ENCODE data around the gene GPER1. TPM values are rescaled to one million over a fixed set of nuclear protein-coding genes. Genes with fewer than 3 reads are reported as not detected.

The GPER1 gene
- total RNA-seq, 2 experiments from 2014 or later = not detected

GRCh38 chr7:1111156-1111555 lies 23.2 kb downstream of the GPER1 start:
- Histone ChIP-seq H3K27ac (ENCODE audit: low read depth in 1 of 2, low read length in 2 of 2) (no peak overlapping the region), H3K4me1 (ENCODE audit: insufficient read depth, low read length) (no peaks in the 10 kb centered on the region), H3K36me3 (ENCODE audit: insufficient read depth, low read length) (no peaks in the 10 kb centered on the region), H3K4me3 (ENCODE audit: low read length) (no peak overlapping the region), H3K9me3 (ENCODE audit: control insufficient read depth in 1 of 2, insufficient read depth in 1 of 2, low read length in 2 of 2) (no peaks in the 10 kb centered on the region), H3K27me3 (ENCODE audit: control insufficient read depth in 1 of 2, insufficient read depth in 2 of 2, low read length in 2 of 2) (no peaks in the 10 kb centered on the region)
- H3K9me3 Mint-ChIP-seq = no peaks in the 10 kb centered on the region
- CTCF ChIA-PET = no interaction called here
- POLR2A ChIA-PET = no interaction called here
- H3K36me3 Mint-ChIP-seq (ENCODE audit: low read depth) = peaks cover 5% of the 10 kb centered on the region
- DNase-seq = no peak
- no peak overlapping the region for H3K4me3 Mint-ChIP-seq
- ATAC-seq (ENCODE audit: poor library complexity) = no peak
- intact Hi-C loops (cut with DNase I, micrococcal nuclease) = no loop called here
- H3K4me1 Mint-ChIP-seq (ENCODE audit: low read depth) = no peaks in the 10 kb centered on the region
- no peaks in the 10 kb centered on the region for H3K27me3 Mint-ChIP-seq
- no peak for TF ChIP-seq CTCF (IDR thresholded peaks at IDR 0.05)
- H3K27ac Mint-ChIP-seq = no peak overlapping the region

GRCh38 chr7:1112109-1112508 lies 24.2 kb downstream of the GPER1 start:
- Histone ChIP-seq H3K4me3 (ENCODE audit: low read length) (no peak overlapping the region), H3K36me3 (ENCODE audit: insufficient read depth, low read length) (no peaks in the 10 kb centered on the region), H3K27me3 (ENCODE audit: control insufficient read depth in 1 of 2, insufficient read depth in 2 of 2, low read length in 2 of 2) (no peaks in the 10 kb centered on the region), H3K27ac (ENCODE audit: low read depth in 1 of 2, low read length in 2 of 2) (no peak overlapping the region), H3K9me3 (ENCODE audit: control insufficient read depth in 1 of 2, insufficient read depth in 1 of 2, low read length in 2 of 2) (no peaks in the 10 kb centered on the region), H3K4me1 (ENCODE audit: insufficient read depth, low read length) (no peaks in the 10 kb centered on the region)
- ATAC-seq (ENCODE audit: poor library complexity) (no peak), DNase-seq (no peak)
- H3K27me3 Mint-ChIP-seq = no peaks in the 10 kb centered on the region
- peaks cover 5% of the 10 kb centered on the region for H3K36me3 Mint-ChIP-seq (ENCODE audit: low read depth)
- H3K4me1 Mint-ChIP-seq (ENCODE audit: low read depth) = no peaks in the 10 kb centered on the region
- intact Hi-C loops (cut with DNase I, micrococcal nuclease) = no loop called here
- no peak overlapping the region for H3K27ac Mint-ChIP-seq
- no peak for TF ChIP-seq CTCF (IDR thresholded peaks at IDR 0.05)
- ChIA-PET POLR2A (no interaction called here), CTCF (no interaction called here)
- H3K9me3 Mint-ChIP-seq = no peaks in the 10 kb centered on the region
- no peak overlapping the region for H3K4me3 Mint-ChIP-seq

- DNase-seq (no peak), ATAC-seq (ENCODE audit: poor library complexity) (no peak)
- no peaks in the 10 kb centered on the region for H3K36me3 ChIP-seq (ENCODE audit: insufficient read depth, low read length)
- CTCF ChIA-PET = no interaction called here
- no peak overlapping the region for H3K4me3 ChIP-seq (ENCODE audit: low read length)
- no peak overlapping the region for H3K4me3 Mint-ChIP-seq
- intact Hi-C loops (cut with DNase I, micrococcal nuclease) = no loop called here
- H3K9me3 Mint-ChIP-seq = no peaks in the 10 kb centered on the region
- H3K27ac ChIP-seq (ENCODE audit: low read depth in 1 of 2, low read length in 2 of 2) = no peak overlapping the region
- H3K4me1 Mint-ChIP-seq (ENCODE audit: low read depth) = no peaks in the 10 kb centered on the region
- H3K27me3 Mint-ChIP-seq = no peaks in the 10 kb centered on the region
- POLR2A ChIA-PET = no interaction called here
- no peak for TF ChIP-seq CTCF (IDR thresholded peaks at IDR 0.05)
- H3K4me1 ChIP-seq (ENCODE audit: insufficient read depth, low read length) = no peaks in the 10 kb centered on the region
- no peaks in the 10 kb centered on the region for H3K27me3 ChIP-seq (ENCODE audit: control insufficient read depth in 1 of 2, insufficient read depth in 2 of 2, low read length in 2 of 2)
- peaks cover 0 to 7% of the 10 kb centered on the region in 2 experiments for H3K9me3 ChIP-seq (ENCODE audit: control insufficient read depth in 1 of 2, insufficient read depth in 1 of 2, low read length in 2 of 2)
- peaks cover 5% of the 10 kb centered on the region for H3K36me3 Mint-ChIP-seq (ENCODE audit: low read depth)
- H3K27ac Mint-ChIP-seq = no peak overlapping the region
Observed at GRCh38 chr7:1112625-1113547, 25.0 kb downstream of the GPER1 start.

Data from CD4-positive, alpha-beta T cell (primary cell).